ENCODE measurements around the gene P2RX3. TPM values are rescaled to one million over a fixed set of nuclear protein-coding genes. Genes with fewer than 3 reads are reported as not detected.

P2RX3 gene
- total and polyA plus RNA-seq, 2 of the 8 experiments (the other 6 are each of a cell fraction or from before 2014, with no cell fraction given), result 0.45 to 0.47 TPM

- no peak overlapping the region for H2BK120ac ChIP-seq (replicated peaks; ENCODE audit: low read depth, low read length)
- WGBS, 2 experiments (ENCODE audit: extremely low coverage in 1 of 2, insufficient coverage in 1 of 2, insufficient read length in 1 of 2, insufficient replicate concordance in 2 of 2, low coverage in 1 of 2, low lambda C conversion rate in 2 of 2, missing lambda C conversion rate in 1 of 2), result 93 to 100% methylated on average over 1 to 15 of the region's 15 CpGs
- H3K9ac ChIP-seq (replicated peaks in 1 of 4; ENCODE audit: extremely low read depth in 1 of 4, low read depth in 3 of 4, low read length in 3 of 4), result no peak overlapping the region
- peaks cover 26% of the 10 kb centered on the region for H3K79me1 ChIP-seq (ENCODE audit: low read depth, low read length)
- H2AK5ac ChIP-seq (ENCODE audit: low read depth, low read length), result no peak overlapping the region
- H4K91ac ChIP-seq (replicated peaks; ENCODE audit: insufficient read length, low read length), result no peak overlapping the region
- peaks cover 0 to 58% of the 10 kb centered on the region in 2 experiments; a peak in 2 of 4 replicates for H3K79me2 ChIP-seq (ENCODE audit: control insufficient read depth in 1 of 2, insufficient read depth in 2 of 2, low read length in 2 of 2)
- peaks cover 4 to 15% (median 7%) of the 10 kb centered on the region in 4 experiments for H3K4me1 ChIP-seq (replicated peaks in 1 of 4; ENCODE audit: control insufficient read depth in 3 of 4, insufficient read depth in 4 of 4, low read length in 3 of 4)
- no peak overlapping the region for H3K4ac ChIP-seq (replicated peaks; ENCODE audit: insufficient read length, low read depth, low read length)
- no peak overlapping the region for H2AFZ ChIP-seq (ENCODE audit: low read length)
- ChIA-PET CTCF (ENCODE audit: partially characterized antibody) (no interaction called here), POLR2A (ENCODE audit: partially characterized antibody) (interaction anchor here (1.2 to 45.7 kb wide), 4 partner anchors 1 to 26 kb away, joined by 4 to 1279 read pairs (median 642); partner anchors contain the start of genes P2RX3, SSRP1 and TNKS1BP1)
- H3K23me2 ChIP-seq (ENCODE audit: low read depth, low read length), result peaks cover 4% of the 10 kb centered on the region; the same call in 1 of the 2 replicates
- no peak overlapping the region for H4K5ac ChIP-seq (ENCODE audit: insufficient read length, low read depth, low read length)
- H3K56ac ChIP-seq (replicated peaks; ENCODE audit: insufficient read length, low read depth, low read length), result no peak overlapping the region
- no peaks in the 10 kb centered on the region for H3K27me3 ChIP-seq (replicated peaks in 1 of 4; ENCODE audit: control insufficient read depth in 3 of 4, extremely low read depth in 1 of 4, insufficient read depth in 3 of 4, low read length in 3 of 4)
- H3K4me2 ChIP-seq (ENCODE audit: insufficient read depth in 1 of 2, low read depth in 2 of 2, low read length in 2 of 2), result no peak overlapping the region
- H4K20me1 ChIP-seq (replicated peaks in 1 of 2; ENCODE audit: control insufficient read depth in 1 of 2, insufficient read depth in 2 of 2, low read length in 2 of 2), result peaks cover 9 to 17% of the 10 kb centered on the region in 2 experiments
- H3K9me3 ChIP-seq (ENCODE audit: insufficient read depth in 2 of 2, low read depth in 1 of 2, low read length in 1 of 2), result no peaks in the 10 kb centered on the region
- no peak overlapping the region for H3K18ac ChIP-seq (ENCODE audit: extremely low read depth, low read length)
- no peak overlapping the region for H2BK20ac ChIP-seq (ENCODE audit: low read length)
- H3K4me3 ChIP-seq (ENCODE audit: extremely low read depth in 1 of 4, insufficient read depth in 2 of 4, low read depth in 3 of 4, low read length in 4 of 4), result no peak overlapping the region
- H2BK15ac ChIP-seq (ENCODE audit: low read length), result no peak overlapping the region
- no peak overlapping the region for H3K14ac ChIP-seq (ENCODE audit: insufficient read length)
- H3K23ac ChIP-seq (ENCODE audit: insufficient read length), result no peak overlapping the region
- peaks cover 14 to 48% (median 30%) of the 10 kb centered on the region in 4 experiments for H3K36me3 ChIP-seq (ENCODE audit: control insufficient read depth in 2 of 4, insufficient read depth in 4 of 4, low read length in 3 of 4)
- H2BK5ac ChIP-seq (ENCODE audit: low read depth, low read length), result no peak overlapping the region
- H4K8ac ChIP-seq (ENCODE audit: extremely low read depth, insufficient read depth, low read length), result no peak overlapping the region
- DNase-seq (ENCODE audit: low read depth in 1 of 2, low spot score in 2 of 2) (no peak), FAIRE-seq (no peak)
- H2BK12ac ChIP-seq (ENCODE audit: low read depth, low read length), result no peak overlapping the region
- H3K27ac ChIP-seq (ENCODE audit: low read depth, low read length), result no peak overlapping the region
- TF ChIP-seq FOSL1 (IDR thresholded peaks at IDR 0.05; ENCODE audit: insufficient read depth, low read depth, low read length), result no peak
- no peak for TF ChIP-seq RAD21 (IDR thresholded peaks at IDR 0.05 in 1 of 2, conservative IDR thresholded peaks at IDR 0.05 in 1 of 2; ENCODE audit: low read depth in 2 of 2, low read length in 2 of 2)
- TF ChIP-seq JUND (IDR thresholded peaks at IDR 0.05; ENCODE audit: low read length), result no peak
- TF ChIP-seq YY1 (IDR thresholded peaks at IDR 0.05; ENCODE audit: low read depth, low read length), result no peak
- no peak for TF ChIP-seq EP300 (IDR thresholded peaks at IDR 0.05; ENCODE audit: borderline replicate concordance in 1 of 2, low read depth in 2 of 2, low read length in 2 of 2)
- no peak for TF ChIP-seq RBBP5 (IDR thresholded peaks at IDR 0.05; ENCODE audit: borderline replicate concordance, low read depth, low read length)
- TF ChIP-seq GABPA (IDR thresholded peaks at IDR 0.05; ENCODE audit: borderline replicate concordance, insufficient read depth, low read length), result no peak
- no peak for TF ChIP-seq NRF1 (IDR thresholded peaks at IDR 0.05; ENCODE audit: low read depth, low read length)
- TF ChIP-seq EGR1 (IDR thresholded peaks at IDR 0.05; ENCODE audit: borderline replicate concordance, low read depth, low read length), result no peak
- no peak for TF ChIP-seq NANOG (IDR thresholded peaks at IDR 0.05; ENCODE audit: insufficient read depth, low read depth, low read length, poor library complexity, severe bottlenecking)
- no peak for TF ChIP-seq JUN (IDR thresholded peaks at IDR 0.05; ENCODE audit: low read depth, low read length)
- TF ChIP-seq BCL11A (IDR thresholded peaks at IDR 0.05; ENCODE audit: low read depth in 2 of 2, low read length in 2 of 2), result no peak
These were observed 31.8 kb upstream of the P2RX3 start for GRCh38 chr11:57306161-57306876.

All from H1 (cell line).